SW480 (cell line): ENCODE results near the gene GLRA3.
"Not testable (repeated sequence)": the region's sequence is repeated elsewhere in the genome, so short reads cannot be mapped to it uniquely, and the experiment has no call there.

Experiments
- DNase-seq: peaks from one replicate; pipeline ENCODE4 v3.0.0-alpha.2; 2016; ENCODE audit warnings: low spot score

Gene GLRA3

GRCh38 chr4:174808836-174809235 is 20.2 kb downstream of the GLRA3 start:
- no peak for DNase-seq

- DNase-seq: no peak
Observed at GRCh38 chr4:174808119-174808518, 20.9 kb downstream of the GLRA3 start.

GRCh38 chr4:174805746-174806145 is 23.3 kb downstream of the GLRA3 start:
- DNase-seq: no peak

GRCh38 chr4:174794543-174795094 is 34.4 kb downstream of the GLRA3 start:
- no peak for DNase-seq

GRCh38 chr4:174789657-174790056 is 39.4 kb downstream of the GLRA3 start:
- DNase-seq: no peak

GRCh38 chr4:174778274-174778986 is 50.6 kb downstream of the GLRA3 start:
- not testable (repeated sequence) for DNase-seq

- no peak for DNase-seq
Observed at GRCh38 chr4:174775366-174775765, 53.7 kb downstream of the GLRA3 start.

- peak; percentile 58 for DNase-seq
Observed at GRCh38 chr4:174764105-174764729, 64.8 kb downstream of the GLRA3 start.

GRCh38 chr4:174763454-174764104 is 65.5 kb downstream of the GLRA3 start:
- no peak for DNase-seq

- no peak for DNase-seq
Observed at GRCh38 chr4:174761451-174761850, 67.6 kb downstream of the GLRA3 start.

- DNase-seq: no peak
Observed at GRCh38 chr4:174757736-174758135, 71.3 kb downstream of the GLRA3 start.

- no peak for DNase-seq
Observed at GRCh38 chr4:174753021-174753420, 76.0 kb downstream of the GLRA3 start.

GRCh38 chr4:174752026-174752425 is 77.0 kb downstream of the GLRA3 start:
- no peak for DNase-seq

GRCh38 chr4:174749091-174749490 is 80.0 kb downstream of the GLRA3 start:
- no peak for DNase-seq

GRCh38 chr4:174746710-174747109 is 82.3 kb downstream of the GLRA3 start:
- no peak for DNase-seq

GRCh38 chr4:174742561-174742960 is 86.5 kb downstream of the GLRA3 start:
- no peak for DNase-seq

GRCh38 chr4:174739576-174739975 is 89.5 kb downstream of the GLRA3 start:
- DNase-seq: no peak

- no peak for DNase-seq
Observed at GRCh38 chr4:174734181-174734580, 94.9 kb downstream of the GLRA3 start.

- no peak for DNase-seq
Observed at GRCh38 chr4:174717828-174718227, 111.2 kb downstream of the GLRA3 start.

GRCh38 chr4:174716986-174717770 is 111.9 kb downstream of the GLRA3 start:
- no peak for DNase-seq

- peak; percentile 25 for DNase-seq
Observed at GRCh38 chr4:174714393-174715211, 114.4 kb downstream of the GLRA3 start.
